Progenitor cell of endocrine pancreas (in vitro differentiated cells): ENCODE data around the gene TAT. TPM values are rescaled to one million over a fixed set of nuclear protein-coding genes. Genes with fewer than 3 reads are reported as not detected.

ENCODE experiments used
- DNase-seq: peaks from one replicate; pipeline ENCODE4 v3.0.0; 2021; ENCODE audit warnings: low spot score; ENCODE audit not compliant: unreplicated experiment
- H3K27ac Mint-ChIP-seq: 2 replicates; pipeline ENCODE4 v1.8.0; 2021; ENCODE audit warnings: mild to moderate bottlenecking, moderate library complexity, mixed read lengths
- H3K27me3 Mint-ChIP-seq: 2 replicates; pipeline ENCODE4 v1.8.0; 2021; ENCODE audit warnings: mixed read lengths
- H3K36me3 Mint-ChIP-seq: 2 replicates; pipeline ENCODE4 v1.8.0; 2022; ENCODE audit warnings: mixed read lengths; ENCODE audit not compliant: insufficient read depth
- H3K4me1 Mint-ChIP-seq: 2 replicates; pipeline ENCODE4 v1.8.0; 2021; ENCODE audit warnings: low read depth, mixed read lengths
- H3K4me3 Mint-ChIP-seq: 2 replicates; pipeline ENCODE4 v1.8.0; 2021; ENCODE audit warnings: low read depth, mild to moderate bottlenecking, moderate library complexity, mixed read lengths
- H3K9me3 Mint-ChIP-seq: 2 replicates; pipeline ENCODE4 v1.8.0; 2021; ENCODE audit warnings: low read depth, mixed read lengths
- CTCF ChIP-seq: fragments of 200-600 bp; sonication (generic); IDR thresholded peaks from one replicate; pipeline ENCODE4 v1.5.0; 2021; ENCODE audit warnings: antibody characterized with exemption, mild to moderate bottlenecking; ENCODE audit not compliant: unreplicated experiment
- total RNA-seq: library from RNA; stranded (reverse); gene quantifications from 2 replicates; pipeline ENCODE4 v1.2.1, GENCODE V29; 2021

The TAT gene
- total RNA-seq, 1 donor from 2014 or later, result not detected

- peak; percentile 60 for TF ChIP-seq CTCF
- peak; percentile 18 for DNase-seq
- Mint-ChIP-seq H3K27me3 (no peaks in the 10 kb centered on the region), H3K36me3 (peaks cover 2% of the 10 kb centered on the region), H3K9me3 (no peaks in the 10 kb centered on the region), H3K4me3 (no peak overlapping the region), H3K4me1 (no peaks in the 10 kb centered on the region), H3K27ac (no peak overlapping the region)
Measured at GRCh38 chr16:71542377-71542776, 34.5 kb downstream of the TAT start.

GRCh38 chr16:71537643-71538042, 39.2 kb downstream of the TAT start:
- Mint-ChIP-seq H3K4me3 (no peak overlapping the region), H3K4me1 (no peaks in the 10 kb centered on the region), H3K36me3 (no peaks in the 10 kb centered on the region), H3K9me3 (no peaks in the 10 kb centered on the region), H3K27ac (no peak overlapping the region), H3K27me3 (no peaks in the 10 kb centered on the region)
- DNase-seq, result peak; percentile 32
- peak; percentile 76 for TF ChIP-seq CTCF

- H3K9me3 Mint-ChIP-seq, result no peaks in the 10 kb centered on the region
- DNase-seq, result no peak
- H3K4me1 Mint-ChIP-seq, result no peaks in the 10 kb centered on the region
- no peak overlapping the region for H3K27ac Mint-ChIP-seq
- H3K27me3 Mint-ChIP-seq, result no peaks in the 10 kb centered on the region
- H3K36me3 Mint-ChIP-seq, result no peaks in the 10 kb centered on the region
- no peak for TF ChIP-seq CTCF
- no peak overlapping the region for H3K4me3 Mint-ChIP-seq
Measured at GRCh38 chr16:71536752-71537499, 40.0 kb downstream of the TAT start.

GRCh38 chr16:71532366-71532765, 44.5 kb downstream of the TAT start:
- Mint-ChIP-seq H3K36me3 (no peaks in the 10 kb centered on the region), H3K9me3 (no peaks in the 10 kb centered on the region), H3K4me3 (no peak overlapping the region), H3K27ac (no peak overlapping the region), H3K4me1 (no peaks in the 10 kb centered on the region), H3K27me3 (peaks cover 10% of the 10 kb centered on the region)
- TF ChIP-seq CTCF, result no peak
- no peak for DNase-seq

- peaks cover 6% of the 10 kb centered on the region for H3K4me1 Mint-ChIP-seq
- H3K9me3 Mint-ChIP-seq, result no peaks in the 10 kb centered on the region
- peaks cover 30% of the 10 kb centered on the region for H3K27me3 Mint-ChIP-seq
- DNase-seq, result no peak
- TF ChIP-seq CTCF, result no peak
- no peaks in the 10 kb centered on the region for H3K36me3 Mint-ChIP-seq
- no peak overlapping the region for H3K4me3 Mint-ChIP-seq
- no peak overlapping the region for H3K27ac Mint-ChIP-seq
Measured at GRCh38 chr16:71528863-71529262, 48.0 kb downstream of the TAT start.
